Stromal cell of bone marrow (primary cell): ENCODE measurements around the gene DERL3.

Source experiments
- DNase-seq: peaks from one replicate; pipeline ENCODE4 v3.0.0-alpha.2; 2012; ENCODE audit warnings: low read depth

The DERL3 gene

GRCh38 chr22:23831261-23831660 lies 7.5 kb downstream of the DERL3 start:
- no peak for DNase-seq

DNA sequence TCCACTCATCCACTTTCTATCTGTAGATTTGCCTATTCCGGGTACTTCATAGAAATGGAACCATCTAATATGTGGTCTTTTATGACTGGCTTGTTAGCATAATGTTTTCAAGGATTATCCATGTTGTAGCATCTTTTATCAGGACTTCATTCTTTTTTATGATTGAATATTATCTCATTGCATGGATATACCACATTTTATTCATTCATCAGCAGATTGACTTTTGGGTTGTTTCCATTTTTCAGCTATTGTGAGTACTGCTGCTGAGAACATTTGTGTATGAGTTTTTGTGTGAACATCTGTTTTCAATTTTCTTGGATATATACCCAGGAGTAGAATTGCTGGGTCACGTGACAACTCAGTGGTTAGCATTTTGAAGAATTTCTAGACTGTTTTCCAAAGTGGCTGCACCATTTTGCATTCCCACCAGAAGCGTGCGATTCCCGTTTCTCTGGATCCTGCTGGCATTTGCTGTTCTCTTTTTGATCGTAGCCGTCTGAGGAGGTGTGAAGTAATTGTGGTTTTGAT lies 8.9 kb downstream of the DERL3 start:
- peak; percentile 91 for DNase-seq

- no peak for DNase-seq
Measured at GRCh38 chr22:23828800-23829680, 9.8 kb downstream of the DERL3 start.

GRCh38 chr22:23827351-23827995 lies 11.3 kb downstream of the DERL3 start:
- no peak for DNase-seq

- peak; percentile 75 for DNase-seq
Measured at GRCh38 chr22:23826510-23827350, 12.1 kb downstream of the DERL3 start.

DNA sequence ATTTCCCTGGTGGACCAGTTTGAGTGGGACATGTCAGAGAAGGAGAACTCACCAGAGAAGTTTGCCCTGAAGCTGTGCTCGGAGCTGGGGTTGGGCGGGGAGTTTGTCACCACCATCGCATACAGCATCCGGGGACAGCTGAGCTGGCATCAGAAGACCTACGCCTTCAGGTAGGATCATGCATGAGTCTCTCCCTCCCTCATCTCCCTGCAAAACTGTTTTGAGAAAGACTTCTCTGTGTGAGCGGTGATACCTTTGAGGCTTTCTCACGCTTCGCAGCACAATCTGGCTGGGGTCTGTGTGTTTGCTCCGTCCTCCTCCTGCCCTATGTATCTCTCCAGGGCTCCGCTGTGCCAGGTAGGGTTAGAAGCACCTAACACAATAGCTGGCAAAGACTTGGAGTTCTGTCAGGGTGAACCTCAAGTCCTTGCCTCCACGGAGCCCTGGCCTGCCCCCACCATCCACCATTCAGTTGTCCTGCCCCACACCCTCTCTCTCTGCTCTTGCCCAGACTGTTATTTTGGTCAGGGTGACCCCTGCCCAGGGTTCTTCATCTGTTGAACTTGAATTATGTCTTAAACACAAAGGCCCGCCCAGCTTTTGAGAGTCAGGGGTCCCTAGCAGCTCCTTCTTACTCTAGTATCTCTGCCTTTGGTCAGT lies 13.4 kb downstream of the DERL3 start:
- DNase-seq, result no peak

- no peak for DNase-seq
Measured at GRCh38 chr22:23824476-23825245, 14.1 kb downstream of the DERL3 start.

GRCh38 chr22:23823331-23823791 lies 15.4 kb downstream of the DERL3 start:
- no peak for DNase-seq

- DNase-seq, result no peak
Measured at GRCh38 chr22:23822101-23822671, 16.6 kb downstream of the DERL3 start.

DNA sequence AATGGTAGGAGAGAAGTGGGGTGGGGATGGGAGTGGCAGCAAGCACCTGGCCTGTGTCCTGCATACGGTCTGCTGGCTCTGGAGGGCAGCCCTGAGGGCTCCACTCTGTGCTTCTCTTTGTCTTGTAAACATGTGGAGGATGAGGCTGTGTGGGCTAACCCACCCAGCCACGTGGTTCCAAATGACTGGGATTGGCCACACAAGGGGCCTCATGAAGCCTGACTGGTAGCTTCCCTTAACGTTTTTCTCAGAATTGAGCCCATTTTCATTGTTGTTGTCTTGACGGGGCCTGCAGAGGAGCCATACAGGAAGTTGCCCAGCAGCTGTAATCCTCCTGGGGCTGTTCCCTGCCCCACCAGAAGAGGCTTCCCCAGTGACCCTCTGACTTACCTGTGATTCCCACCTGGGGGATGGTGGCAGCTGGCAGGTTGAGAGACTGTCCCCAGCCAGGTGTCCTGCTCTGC lies 18.0 kb downstream of the DERL3 start:
- no peak for DNase-seq

DNA sequence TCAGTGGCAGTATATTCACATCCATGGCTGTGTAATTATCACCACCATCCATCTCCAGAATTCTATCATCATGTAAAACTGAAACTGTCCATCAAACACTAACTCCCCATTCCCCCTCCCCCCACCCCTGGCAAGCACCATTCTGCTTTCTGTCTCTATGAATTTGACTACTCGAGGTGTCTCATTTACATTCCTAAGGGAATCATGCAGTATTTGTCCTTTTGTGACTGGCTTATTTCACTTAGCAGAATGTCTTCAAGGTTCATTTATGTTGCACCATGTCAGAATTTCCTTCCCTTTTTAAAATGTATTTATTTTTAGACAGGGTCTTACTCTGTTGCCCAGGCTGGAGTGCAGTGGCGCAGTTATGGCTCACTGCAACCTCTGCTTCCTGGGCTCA lies 20.3 kb downstream of the DERL3 start:
- no peak for DNase-seq

GRCh38 chr22:23817146-23817545 lies 21.7 kb downstream of the DERL3 start:
- no peak for DNase-seq

DNA sequence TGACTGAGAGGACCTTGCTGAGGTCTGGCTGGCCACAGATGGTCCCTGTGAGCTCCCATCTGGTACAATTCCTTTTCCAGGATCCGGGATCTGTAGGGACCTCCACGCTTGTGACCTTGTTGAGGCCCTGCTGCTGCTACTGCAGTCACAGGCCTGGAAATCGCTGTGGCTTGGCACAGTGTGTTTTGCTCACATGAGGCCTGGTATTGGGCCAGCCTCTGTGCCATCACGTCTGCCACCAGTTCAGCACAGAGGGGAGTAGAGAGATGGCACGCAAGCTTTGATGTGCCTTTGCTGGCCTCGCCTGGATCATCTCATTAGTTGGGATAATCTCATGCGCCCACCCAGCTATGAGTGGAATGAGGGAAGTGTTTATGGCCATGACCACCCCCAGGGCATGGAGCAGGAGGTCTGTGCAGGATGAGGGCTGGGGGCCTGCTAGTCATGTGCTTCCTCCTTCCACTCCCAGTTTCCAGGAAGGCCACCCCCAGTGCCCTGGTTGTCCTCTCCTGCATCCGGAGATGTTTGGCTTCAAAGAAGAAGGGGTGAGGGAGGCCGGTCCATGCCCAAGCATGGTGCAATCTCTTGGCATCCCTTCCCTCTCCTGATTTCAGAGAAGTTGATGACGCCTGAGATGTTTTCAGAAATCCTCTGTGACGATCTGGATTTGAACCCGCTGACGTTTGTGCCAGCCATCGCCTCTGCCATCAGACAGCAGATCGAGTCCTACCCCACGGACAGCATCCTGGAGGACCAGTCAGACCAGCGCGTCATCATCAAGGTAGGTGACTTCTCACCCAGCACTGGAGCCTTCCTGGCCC lies 22.4 kb downstream of the DERL3 start:
- DNase-seq, result no peak

DNA sequence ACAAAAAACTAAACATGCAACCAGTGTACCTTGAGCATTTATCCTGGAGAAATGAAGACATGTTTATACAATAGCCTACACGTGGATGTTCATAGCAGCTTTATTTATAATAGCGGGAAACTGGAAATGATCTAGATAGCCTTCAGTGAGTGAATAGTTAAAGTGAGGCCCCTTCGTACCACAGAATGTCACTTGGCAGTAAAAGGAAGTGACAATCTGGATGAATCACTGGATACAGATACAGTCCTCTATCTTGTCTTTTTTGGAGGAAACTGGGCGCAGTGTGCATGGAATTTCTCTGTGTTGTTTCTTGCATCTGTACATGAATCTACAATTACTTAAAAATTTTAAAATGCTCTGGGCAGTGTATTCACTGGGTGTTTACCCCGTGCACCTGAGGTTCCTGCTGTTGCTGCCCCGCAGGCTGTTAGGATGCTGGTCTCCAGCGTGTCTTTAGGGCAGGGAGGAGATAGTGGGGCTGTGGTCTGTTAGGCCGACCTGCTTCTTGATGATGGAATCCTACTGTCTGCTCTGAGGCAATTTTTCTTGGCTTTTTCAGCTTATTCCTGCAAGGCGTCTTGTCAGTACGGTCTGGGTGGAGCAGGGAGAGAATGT lies 23.2 kb downstream of the DERL3 start:
- DNase-seq, result no peak

GRCh38 chr22:23812378-23812777 lies 26.4 kb downstream of the DERL3 start:
- no peak for DNase-seq

- no peak for DNase-seq
Measured at GRCh38 chr22:23806837-23807236, 32.0 kb downstream of the DERL3 start.

DNA sequence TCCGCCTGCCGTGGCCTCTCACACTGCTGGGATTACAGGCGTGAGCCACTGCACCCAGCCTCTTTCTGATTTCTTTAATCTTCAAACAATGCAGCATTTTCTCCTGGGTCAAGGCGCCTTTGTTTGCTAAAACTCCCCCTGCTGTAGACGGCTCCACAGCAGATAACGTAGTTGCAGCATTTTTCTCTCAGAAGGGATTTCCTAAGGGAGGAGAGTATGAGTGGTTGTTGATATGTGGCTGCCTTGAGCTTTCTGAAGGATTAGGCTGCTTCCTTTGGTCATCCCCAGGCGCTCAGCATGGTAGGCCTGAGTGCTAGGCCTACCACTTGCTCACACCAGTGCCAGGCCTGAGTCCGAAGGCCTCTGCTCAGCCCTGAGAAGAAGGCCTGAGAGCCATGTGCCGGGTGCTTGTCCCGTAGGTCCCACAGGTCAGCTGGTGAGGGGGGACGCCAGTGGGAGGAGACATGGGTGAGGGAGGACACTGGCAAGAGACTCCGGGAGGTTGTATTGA lies 34.0 kb downstream of the DERL3 start:
- no peak for DNase-seq

DNA sequence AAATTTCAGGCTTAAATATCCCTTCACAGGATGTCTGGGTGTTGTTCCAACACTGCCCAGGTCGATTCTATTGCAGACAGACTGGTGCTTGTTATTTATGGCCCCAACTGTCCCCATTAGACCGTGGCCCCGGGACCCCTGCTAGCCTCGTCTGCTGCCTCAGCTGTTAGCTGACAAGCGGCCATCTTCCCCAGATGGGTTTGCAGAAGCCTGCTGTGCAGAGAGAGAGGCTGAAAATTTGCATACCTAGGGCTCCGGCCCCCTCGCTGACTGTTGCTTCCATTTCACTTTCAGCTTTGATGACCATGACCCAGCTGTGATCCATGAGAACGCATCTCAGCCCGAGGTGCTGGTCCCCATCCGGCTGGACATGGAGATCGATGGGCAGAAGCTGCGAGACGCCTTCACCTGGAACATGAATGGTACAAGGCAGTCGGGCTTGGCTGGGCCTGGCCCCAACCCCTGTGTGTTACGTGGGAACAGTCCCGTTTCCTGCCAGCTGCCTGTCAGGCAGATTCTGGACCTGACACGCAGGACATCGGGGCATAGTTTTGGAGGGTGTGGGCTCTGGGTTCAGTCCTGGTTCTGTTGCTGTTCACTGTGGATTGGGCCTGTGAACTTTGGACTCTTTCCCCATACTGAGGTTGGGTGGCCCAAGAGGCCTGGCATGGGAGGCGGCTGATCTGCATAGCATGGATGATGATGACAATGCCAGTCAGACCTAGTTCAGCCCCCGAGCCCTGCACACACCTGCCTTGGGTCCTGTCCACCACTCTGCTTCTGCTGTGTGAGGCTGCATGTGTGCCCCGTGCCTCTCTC lies 35.6 kb downstream of the DERL3 start:
- no peak for DNase-seq
